Fibroblast of villous mesenchyme (primary cell): ENCODE measurements around the gene LMO1. TPM values are rescaled to one million over a fixed set of nuclear protein-coding genes. Genes with fewer than 3 reads are reported as not detected.

Source experiments
- DNase-seq: peaks from one replicate; pipeline ENCODE4 v3.0.0-alpha.2; 2010; ENCODE audit warnings: low read depth
- H3K4me3 ChIP-seq: 2 replicates; pipeline ENCODE4 v1.5.1; 2011; ENCODE audit warnings: low read depth, mild to moderate bottlenecking, low read length
- CTCF ChIP-seq: IDR thresholded peaks from 2 replicates; pipeline ENCODE4 v1.5.1; 2012; ENCODE audit warnings: low read depth, mild to moderate bottlenecking, low read length; ENCODE audit not compliant: insufficient read depth
- total RNA-seq: library from RNA; depleted of rRNA; stranded (reverse); fragments of >200 nt; gene quantifications from 2 replicates; pipeline ENCODE4 v1.2.3, GENCODE V29; 2012

Gene LMO1
- total RNA-seq, 1 donor, result not detected

DNA sequence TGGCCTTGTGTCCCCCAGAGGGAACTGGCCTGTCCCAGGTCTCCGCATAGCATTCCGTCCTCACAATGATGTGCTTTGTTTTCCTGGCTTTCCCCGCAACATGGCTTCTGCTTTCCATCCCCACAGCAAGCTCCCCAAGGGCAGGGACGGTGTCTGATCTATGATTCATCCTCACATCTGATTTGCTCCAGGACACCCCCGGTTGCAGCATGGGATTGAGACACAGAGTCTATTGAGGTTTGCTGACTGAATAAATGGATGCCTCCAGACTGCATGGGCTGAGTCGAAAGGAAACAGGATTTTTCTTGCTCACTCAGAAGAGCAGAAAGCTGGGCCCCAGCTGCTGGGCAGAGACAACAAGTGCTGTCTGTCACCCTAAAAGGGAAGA, 40.2 kb downstream of the LMO1 start:
- TF ChIP-seq CTCF, result no peak
- no peak for DNase-seq
- no peak overlapping the region for H3K4me3 ChIP-seq

- no peak for TF ChIP-seq CTCF
- no peak overlapping the region for H3K4me3 ChIP-seq
Observed at GRCh38 chr11:8222820-8223512, 40.7 kb downstream of the LMO1 start.

DNA sequence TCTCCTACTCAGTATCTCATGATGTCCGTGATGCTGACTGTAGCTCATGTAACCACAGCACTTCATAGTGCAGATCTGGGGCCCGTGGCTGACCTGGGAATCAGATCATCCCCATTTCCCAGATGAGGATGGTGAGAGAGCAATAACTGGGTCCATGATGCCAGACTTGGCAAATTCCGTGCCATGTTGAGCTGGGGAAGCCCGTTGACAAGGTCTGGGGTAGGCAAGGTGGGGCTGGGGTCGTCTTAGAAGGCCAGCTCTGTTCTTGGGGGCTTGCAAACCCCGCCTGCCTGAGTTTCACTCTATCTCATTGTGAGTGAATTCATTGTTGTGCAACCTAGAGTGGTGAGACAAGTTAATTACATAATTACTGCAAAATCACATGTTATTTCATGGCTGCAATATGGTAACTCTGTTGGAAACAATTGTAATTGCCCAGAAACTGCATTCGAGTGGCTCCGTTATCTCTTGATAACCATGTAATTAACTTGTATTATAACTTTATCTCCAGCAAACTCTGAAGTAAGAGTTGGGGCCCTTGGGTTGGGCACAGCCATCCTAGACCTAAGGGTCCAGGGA, 41.7 kb downstream of the LMO1 start:
- TF ChIP-seq CTCF, result no peak
- H3K4me3 ChIP-seq, result no peak overlapping the region
- DNase-seq, result no peak

More at GRCh38 chr11:8222820-8223512, 40.7 kb downstream of the LMO1 start:
- DNase-seq, result no peak

DNA sequence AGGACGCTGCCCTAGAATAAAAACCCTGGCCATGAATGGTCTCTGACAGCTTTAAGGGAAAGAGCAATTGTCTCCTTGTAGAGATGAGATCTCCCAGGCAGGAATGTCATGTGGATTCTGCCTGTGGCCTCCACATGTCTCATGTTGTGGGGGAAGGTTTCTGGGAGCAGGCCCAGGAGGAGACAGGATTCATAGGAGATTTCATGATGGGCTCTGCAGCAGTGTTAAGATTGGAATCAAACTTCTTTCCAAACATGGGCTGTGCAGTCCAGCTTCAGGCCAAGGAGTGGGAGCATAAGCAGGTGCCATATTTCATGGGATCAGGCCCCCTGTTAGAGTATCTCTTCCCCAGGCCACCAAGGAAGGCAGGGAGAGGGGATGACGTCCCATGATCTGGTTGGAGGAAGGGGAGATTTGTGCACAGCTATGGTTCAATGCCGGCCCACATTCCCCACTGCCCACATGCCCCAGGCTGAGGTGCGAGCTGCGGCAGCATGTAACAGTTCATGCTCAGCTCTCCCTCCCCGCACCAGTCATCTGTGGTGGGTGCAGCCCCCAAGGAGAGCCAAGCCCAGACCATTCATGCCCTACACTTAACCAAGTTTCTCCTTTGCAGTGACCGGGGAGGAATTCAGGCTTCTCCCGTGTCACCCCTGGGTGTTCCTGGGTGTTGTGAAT, 42.5 kb downstream of the LMO1 start:
- H3K4me3 ChIP-seq, result no peak overlapping the region
- TF ChIP-seq CTCF, result no peak
- no peak for DNase-seq

DNA sequence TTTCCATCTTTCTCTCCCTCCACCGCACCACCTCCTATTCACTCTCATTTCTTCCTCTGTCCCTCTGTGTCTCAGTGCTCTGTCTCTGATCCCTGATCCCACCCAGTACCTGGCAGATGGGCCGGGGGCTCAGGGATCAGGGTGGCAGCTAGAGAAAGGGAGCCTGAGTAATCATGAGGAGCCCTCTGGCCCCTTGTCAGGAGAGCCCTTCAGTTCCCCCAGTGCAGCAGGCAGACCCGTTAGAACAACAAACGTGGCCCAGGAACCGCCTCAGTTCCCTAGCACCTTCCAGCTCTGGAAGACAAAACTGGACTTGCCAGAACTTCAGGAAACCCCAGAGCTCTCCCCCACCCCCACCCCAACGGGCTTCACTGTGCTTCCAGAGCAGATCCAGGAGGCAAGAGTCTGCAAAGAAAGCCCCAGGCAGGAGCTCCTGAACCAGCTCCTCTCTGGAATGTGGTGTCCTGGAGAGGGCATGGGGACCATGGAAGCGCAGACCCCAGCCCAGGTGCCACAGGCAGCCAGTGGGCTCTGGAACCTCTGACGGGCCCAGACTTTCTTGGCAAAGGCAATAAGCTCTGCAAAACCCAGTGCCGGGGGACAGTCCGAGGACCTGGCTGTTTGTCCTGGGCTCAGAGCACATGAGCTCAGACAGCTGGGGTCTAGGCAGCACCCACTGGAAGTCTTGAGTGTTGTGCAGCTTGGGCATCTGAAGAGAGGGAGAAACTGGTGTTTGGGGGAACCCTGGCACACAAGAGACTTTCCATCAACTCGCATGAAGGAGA, 43.2 kb downstream of the LMO1 start:
- no peak for DNase-seq
- TF ChIP-seq CTCF, result no peak
- no peak overlapping the region for H3K4me3 ChIP-seq

GRCh38 chr11:8219257-8220021, 44.2 kb downstream of the LMO1 start:
- TF ChIP-seq CTCF, result peak; percentile 72
- H3K4me3 ChIP-seq, result no peak overlapping the region
- peak; percentile 48 for DNase-seq
